PC-3 (cell line): Measurements from ENCODE around the gene STAT1. TPM values are rescaled to one million over a fixed set of nuclear protein-coding genes. Genes with fewer than 3 reads are reported as not detected.

Source experiments
- ATAC-seq: fragments of 200-7000 bp; cut with Tn5 transposase; 2 replicates; pipeline ENCODE4 v1.9.1; 2020; ENCODE audit warnings: mild to moderate bottlenecking, moderate library complexity
- BruUV-seq: library from RNA; stranded (reverse); fragments of 400-500 nt; replicated peaks from 2 replicates; lab custom pipeline; 2021; lab: Mats Ljungman, UMichigan
- CTCF ChIA-PET: fragments of 300-600 bp; sonication (Branson Sonifier 250); formaldehyde crosslinking; loops from one replicate; lab custom pipeline; 2022; ENCODE audit warnings: antibody characterized with exemption; lab: Charles Lee
- POLR2A ChIA-PET: fragments of 300-600 bp; sonication (Branson Sonifier 250); formaldehyde crosslinking; loops from one replicate; lab custom pipeline; 2022; ENCODE audit warnings: antibody characterized with exemption; ENCODE audit not compliant: unreplicated experiment; lab: Charles Lee
- DNase-seq: peaks from one replicate; pipeline ENCODE4 v3.0.0-alpha.2; 2015
- H2AFZ ChIP-seq: fragments of 300-600 bp; sonication (generic); 2 replicates; pipeline ENCODE4 v1.6.0; 2016; ENCODE audit warnings: antibody characterized with exemption, low read length
- H3F3A ChIP-seq: fragments of 300-600 bp; sonication (generic); one replicate; pipeline ENCODE4 v1.6.0; 2017; ENCODE audit warnings: antibody characterized with exemption, low read length, control low read depth, mild to moderate bottlenecking; ENCODE audit not compliant: unreplicated experiment
- H3K27ac ChIP-seq: fragments of 300-600 bp; sonication (generic); 2 replicates; pipeline ENCODE4 v1.5.1; 2016; ENCODE audit warnings: mild to moderate bottlenecking, low read length
- H3K27me3 ChIP-seq: fragments of 300-600 bp; sonication (generic); 2 replicates; pipeline ENCODE4 v1.6.1; 2016; ENCODE audit warnings: low read length, mixed read lengths
- H3K36me3 ChIP-seq: fragments of 300-600 bp; sonication (generic); 2 replicates; pipeline ENCODE4 v1.6.1; 2016; ENCODE audit warnings: low read depth, mixed run types, low read length, mixed read lengths
- H3K4me1 ChIP-seq: fragments of 300-600 bp; sonication (generic); 2 replicates; pipeline ENCODE4 v1.5.1; 2016; ENCODE audit warnings: low read length; ENCODE audit not compliant: insufficient read depth
- H3K4me2 ChIP-seq: fragments of 300-600 bp; sonication (generic); 2 replicates; pipeline ENCODE4 v1.6.0; 2016; ENCODE audit warnings: low read length
- H3K4me3 ChIP-seq: fragments of 300-600 bp; sonication (generic); 2 replicates; pipeline ENCODE4 v1.5.1; 2016; ENCODE audit warnings: mild to moderate bottlenecking, low read length, mixed read lengths
- H3K79me2 ChIP-seq: fragments of 300-600 bp; sonication (generic); 2 replicates; pipeline ENCODE4 v1.6.1; 2017; ENCODE audit warnings: low read length, mixed read lengths
- H3K9ac ChIP-seq: fragments of 300-600 bp; sonication (generic); 2 replicates; pipeline ENCODE4 v1.6.0; 2016; ENCODE audit warnings: mild to moderate bottlenecking, low read length
- H3K9me2 ChIP-seq: fragments of 300-600 bp; sonication (generic); replicated peaks from 2 replicates; pipeline ENCODE4 v1.6.1; 2016; ENCODE audit warnings: mixed run types, low read length, mixed read lengths
- H3K9me3 ChIP-seq: fragments of 300-600 bp; sonication (generic); 2 replicates; pipeline ENCODE4 v1.6.1; 2016; ENCODE audit warnings: low read length, mixed read lengths
- H4K20me1 ChIP-seq: fragments of 300-600 bp; sonication (generic); 2 replicates; pipeline ENCODE4 v1.6.1; 2016; ENCODE audit warnings: low read length, mixed read lengths
- EZH2 ChIP-seq: fragments of 300-600 bp; sonication (generic); IDR thresholded peaks from one replicate; pipeline ENCODE4 v1.6.1; 2017; ENCODE audit warnings: antibody characterized with exemption, mild to moderate bottlenecking, low read length; ENCODE audit not compliant: unreplicated experiment
- EZH2phosphoT487 ChIP-seq: fragments of 300-600 bp; sonication (generic); IDR thresholded peaks from 2 replicates; pipeline ENCODE4 v1.6.1; 2018; ENCODE audit warnings: mild to moderate bottlenecking, antibody characterized with exemption, low read length, borderline replicate concordance
- intact Hi-C: fragments of 100-400 bp; cut with micrococcal nuclease; formaldehyde crosslinking; loops from 2 replicates; pipeline ENCODE4 v1.9.0; 2023
- total RNA-seq: library from RNA; depleted of rRNA; stranded (reverse); fragments of >200 nt; gene quantifications from 2 replicates; pipeline ENCODE4 v1.2.3, GENCODE V29; 2014
- TF ChIP-seq, protein P1 (sequence below): fragments of 300-600 bp; sonication (generic); conservative IDR thresholded peaks from 2 replicates; pipeline ENCODE4 v1.5.1; 2017; ENCODE audit warnings: antibody characterized with exemption, low read depth, mild to moderate bottlenecking, low read length

The STAT1 gene
- total RNA-seq, 1 experiment from 2014 or later = 47.9 TPM

DNA sequence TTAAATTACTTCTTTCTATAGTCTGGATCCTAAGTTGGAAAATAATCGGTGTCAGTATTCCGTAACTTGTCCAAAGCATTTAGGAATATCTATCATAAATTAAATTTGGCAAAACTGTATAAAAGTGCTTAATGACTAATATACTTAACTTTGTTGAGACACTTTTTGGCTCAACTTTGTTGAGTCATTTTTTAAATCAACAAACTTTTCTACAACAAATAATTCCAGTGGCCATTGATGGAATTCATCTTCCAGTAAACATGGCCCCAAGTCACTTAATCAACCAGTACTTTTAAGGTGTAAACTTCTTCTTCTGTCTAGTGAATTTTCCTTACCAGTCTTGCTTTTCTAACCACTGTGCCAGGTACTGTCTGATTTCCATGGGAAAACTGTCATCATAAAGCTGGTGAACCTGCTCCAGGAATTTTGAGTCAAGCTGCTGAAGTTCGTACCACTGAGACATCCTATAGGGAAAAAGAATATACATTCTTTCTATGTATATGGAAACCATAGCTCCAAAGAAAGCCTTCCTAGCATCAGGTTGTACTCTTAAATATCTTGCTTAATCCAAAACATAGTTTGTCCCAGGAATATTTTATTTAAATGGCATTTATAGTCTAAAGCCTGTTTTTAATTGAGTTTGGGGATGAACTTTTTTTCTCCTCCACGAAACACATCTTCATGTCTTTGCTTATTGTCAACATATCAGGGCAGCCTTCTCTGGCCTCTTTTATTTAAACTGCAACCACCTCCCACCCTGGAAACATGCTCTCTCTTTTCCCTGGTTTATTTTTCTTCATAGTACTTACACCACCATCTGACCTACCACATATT is 4.2 kb downstream of the STAT1 start:
- no TSS peak for BruUV-seq
- Histone ChIP-seq H3K9me2 (no peaks in the 10 kb centered on the region), H3K36me3 (peaks cover 44% of the 10 kb centered on the region), H3K9ac (no peak overlapping the region), H3K79me2 (peaks cover 37% of the 10 kb centered on the region), H3K4me1 (peaks cover 24% of the 10 kb centered on the region), H2AFZ (no peak overlapping the region), H3F3A (no peaks in the 10 kb centered on the region), H4K20me1 (no peaks in the 10 kb centered on the region), H3K9me3 (no peaks in the 10 kb centered on the region), H3K27me3 (no peaks in the 10 kb centered on the region), H3K4me2 (peak overlapping the region; percentile 6; the same call in 1 of the 2 replicates), H3K4me3 (no peak overlapping the region), H3K27ac (0 out of 2 replicates have a peak overlapping the region, but pooled peaks have one; percentile 13)
- ChIA-PET POLR2A (interaction anchor here (0.6 kb wide), 1 partner anchor 141 kb away, joined by 4 read pairs; no protein-coding TSS in a partner anchor), CTCF (no interaction called here)
- no peak for TF ChIP-seq EZH2
- no peak for TF ChIP-seq EZH2phosphoT487
- DNase-seq (peak; percentile 67), ATAC-seq (no peak)
- intact Hi-C loops = loop anchor here (5.0 kb wide), 1 partner anchor 127 kb away; the partner anchor contains the start of gene GLS

DNA sequence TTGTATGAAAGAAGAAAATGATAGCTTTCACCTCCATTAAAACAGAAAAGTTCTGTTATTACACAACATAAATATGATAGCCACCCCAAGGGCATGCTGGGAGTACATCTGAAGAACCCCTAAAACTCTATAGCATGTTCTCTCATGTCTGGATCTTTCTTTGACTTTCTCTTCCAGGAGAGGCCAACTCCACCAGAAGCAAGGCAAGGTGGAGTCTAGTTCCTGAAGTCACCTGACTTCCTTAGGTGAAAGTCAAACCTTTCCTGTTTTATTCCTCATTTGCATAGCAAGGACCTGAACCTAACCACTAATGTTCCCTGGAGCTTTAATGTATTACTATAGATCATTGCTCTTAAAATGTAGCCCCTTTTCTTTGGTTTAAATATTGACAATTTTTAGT is 5.7 kb downstream of the STAT1 start:
- H3K9ac ChIP-seq = no peak overlapping the region
- no peaks in the 10 kb centered on the region for H3K9me2 ChIP-seq
- TF ChIP-seq EZH2 (no peak), EZH2phosphoT487 (no peak)
- TF ChIP-seq, protein P1, sequence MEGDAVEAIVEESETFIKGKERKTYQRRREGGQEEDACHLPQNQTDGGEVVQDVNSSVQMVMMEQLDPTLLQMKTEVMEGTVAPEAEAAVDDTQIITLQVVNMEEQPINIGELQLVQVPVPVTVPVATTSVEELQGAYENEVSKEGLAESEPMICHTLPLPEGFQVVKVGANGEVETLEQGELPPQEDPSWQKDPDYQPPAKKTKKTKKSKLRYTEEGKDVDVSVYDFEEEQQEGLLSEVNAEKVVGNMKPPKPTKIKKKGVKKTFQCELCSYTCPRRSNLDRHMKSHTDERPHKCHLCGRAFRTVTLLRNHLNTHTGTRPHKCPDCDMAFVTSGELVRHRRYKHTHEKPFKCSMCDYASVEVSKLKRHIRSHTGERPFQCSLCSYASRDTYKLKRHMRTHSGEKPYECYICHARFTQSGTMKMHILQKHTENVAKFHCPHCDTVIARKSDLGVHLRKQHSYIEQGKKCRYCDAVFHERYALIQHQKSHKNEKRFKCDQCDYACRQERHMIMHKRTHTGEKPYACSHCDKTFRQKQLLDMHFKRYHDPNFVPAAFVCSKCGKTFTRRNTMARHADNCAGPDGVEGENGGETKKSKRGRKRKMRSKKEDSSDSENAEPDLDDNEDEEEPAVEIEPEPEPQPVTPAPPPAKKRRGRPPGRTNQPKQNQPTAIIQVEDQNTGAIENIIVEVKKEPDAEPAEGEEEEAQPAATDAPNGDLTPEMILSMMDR = no peak
- H3K79me2 ChIP-seq = peaks cover 31% of the 10 kb centered on the region
- H3K36me3 ChIP-seq = peaks cover 59% of the 10 kb centered on the region
- CTCF ChIA-PET = no interaction called here
- POLR2A ChIA-PET = interaction anchor here (0.7 kb wide), 1 partner anchor 12 kb away, joined by 3 read pairs; no protein-coding TSS in a partner anchor
- no peaks in the 10 kb centered on the region for H3K9me3 ChIP-seq
- H3K4me3 ChIP-seq = no peak overlapping the region
- no peaks in the 10 kb centered on the region for H3F3A ChIP-seq
- H2AFZ ChIP-seq = no peak overlapping the region
- intact Hi-C loops = no loop called here
- BruUV-seq = no TSS peak
- no peak overlapping the region for H3K4me2 ChIP-seq
- H3K4me1 ChIP-seq = peaks cover 18% of the 10 kb centered on the region
- DNase-seq (no peak), ATAC-seq (no peak)
- no peaks in the 10 kb centered on the region for H3K27me3 ChIP-seq
- no peaks in the 10 kb centered on the region for H4K20me1 ChIP-seq
- no peak overlapping the region for H3K27ac ChIP-seq

GRCh38 chr2:191006997-191007783 is 6.8 kb downstream of the STAT1 start:
- no peak overlapping the region for H3K4me2 ChIP-seq
- H3F3A ChIP-seq = no peaks in the 10 kb centered on the region
- H3K4me3 ChIP-seq = no peak overlapping the region
- ChIA-PET POLR2A (no interaction called here), CTCF (no interaction called here)
- H3K27me3 ChIP-seq = no peaks in the 10 kb centered on the region
- intact Hi-C loops = no loop called here
- peaks cover 10% of the 10 kb centered on the region for H3K4me1 ChIP-seq
- no peak for ATAC-seq
- H3K27ac ChIP-seq = no peak overlapping the region
- no peak overlapping the region for H3K9ac ChIP-seq
- no peaks in the 10 kb centered on the region for H4K20me1 ChIP-seq
- no peaks in the 10 kb centered on the region for H3K9me2 ChIP-seq
- H3K9me3 ChIP-seq = no peaks in the 10 kb centered on the region
- DNase-seq = no peak
- TF ChIP-seq, protein P1 = no peak
- TF ChIP-seq EZH2 (no peak), EZH2phosphoT487 (no peak)
- H2AFZ ChIP-seq = no peak overlapping the region
- peaks cover 70% of the 10 kb centered on the region for H3K36me3 ChIP-seq
- BruUV-seq = no TSS peak
- H3K79me2 ChIP-seq = peaks cover 20% of the 10 kb centered on the region
